Sigmoid colon (tissue), 4 donors: ENCODE measurements around the gene B3GALT6.

Experiments
- CTCF ChIP-seq, 4 experiments: fragments of 450-650 bp in 3 of 4; fragments of 200-600 bp in 1 of 4; IDR thresholded peaks; one replicate each; pipeline ENCODE4 v1.5.1; 2016 to 2019; ENCODE audit warnings: antibody characterized with exemption in 4 of 4, mild to moderate bottlenecking in 3 of 4, moderate library complexity in 2 of 4
- EP300 ChIP-seq, 4 donors: sonication (generic); formaldehyde crosslinking; IDR thresholded peaks; one replicate each; pipeline ENCODE4 v1.6.1; 2017; ENCODE audit warnings: antibody characterized with exemption in 4 of 4
- POLR2A ChIP-seq, 2 donors: fragments of 450-650 bp; IDR thresholded peaks; one replicate each; pipeline ENCODE4 v1.6.1; 2016; ENCODE audit warnings: antibody characterized with exemption in 2 of 2, mild to moderate bottlenecking in 2 of 2, moderate library complexity in 2 of 2
- POLR2AphosphoS5 ChIP-seq, 4 donors: sonication (generic); formaldehyde crosslinking; IDR thresholded peaks; one replicate each; pipeline ENCODE4 v1.6.1; 2017; ENCODE audit warnings: antibody characterized with exemption in 4 of 4

- no peak for TF ChIP-seq POLR2AphosphoS5 (IDR thresholded peaks at IDR 0.05)
- TF ChIP-seq CTCF (IDR thresholded peaks at IDR 0.05): no peak
- TF ChIP-seq POLR2A (IDR thresholded peaks at IDR 0.05): no peak
- no peak for TF ChIP-seq EP300 (IDR thresholded peaks at IDR 0.05)
Observed at GRCh38 chr1:1187938-1188337, 44.1 kb upstream of the B3GALT6 start.
